ENCODE data around the gene SPATA25.

SPATA25 gene

DNA sequence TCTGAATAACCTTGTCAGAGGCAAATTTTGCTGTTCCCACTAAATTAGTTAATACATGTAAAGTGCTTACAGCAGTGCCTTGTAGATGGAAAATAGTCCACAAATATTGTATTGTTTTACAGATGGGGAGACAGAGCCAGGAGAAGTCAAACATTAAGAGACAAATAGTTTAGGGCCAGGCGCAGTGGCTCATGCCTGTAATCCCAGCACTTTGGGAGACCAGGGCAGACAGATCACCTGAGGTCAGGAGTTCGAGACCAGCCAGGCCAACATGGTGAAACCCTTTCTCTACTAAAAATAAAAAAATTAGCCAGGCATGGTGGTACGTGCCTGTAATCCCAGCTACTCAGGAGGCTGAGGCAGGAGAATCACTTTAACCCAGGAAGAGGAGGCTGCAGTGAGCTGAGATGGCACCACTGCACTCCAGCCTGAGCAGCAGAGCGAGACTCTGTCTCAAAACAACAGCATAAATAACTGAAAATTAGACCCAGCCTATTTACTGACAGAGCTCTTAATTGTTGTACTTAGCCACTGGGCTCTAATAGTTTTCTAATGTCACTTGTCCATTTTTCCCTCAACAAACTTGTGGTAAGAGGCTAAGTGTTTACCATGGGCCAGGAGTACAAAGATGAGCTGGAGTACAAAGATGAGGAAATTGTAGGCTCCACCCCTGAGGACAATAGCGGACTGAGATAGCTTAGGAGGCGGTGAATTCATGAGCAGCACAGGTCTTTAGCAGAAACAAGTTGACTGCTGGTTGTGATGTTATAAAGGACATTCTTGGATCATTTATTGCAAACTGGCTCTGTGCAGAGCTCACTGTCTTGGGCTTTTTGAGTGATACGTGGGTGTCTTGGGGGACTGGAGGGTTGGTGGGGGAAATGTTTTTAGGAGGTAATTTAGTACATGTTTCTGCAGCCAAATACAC lies 23.6 kb downstream of the SPATA25 start:
- peak; percentile 3 for DNase-seq

DNA sequence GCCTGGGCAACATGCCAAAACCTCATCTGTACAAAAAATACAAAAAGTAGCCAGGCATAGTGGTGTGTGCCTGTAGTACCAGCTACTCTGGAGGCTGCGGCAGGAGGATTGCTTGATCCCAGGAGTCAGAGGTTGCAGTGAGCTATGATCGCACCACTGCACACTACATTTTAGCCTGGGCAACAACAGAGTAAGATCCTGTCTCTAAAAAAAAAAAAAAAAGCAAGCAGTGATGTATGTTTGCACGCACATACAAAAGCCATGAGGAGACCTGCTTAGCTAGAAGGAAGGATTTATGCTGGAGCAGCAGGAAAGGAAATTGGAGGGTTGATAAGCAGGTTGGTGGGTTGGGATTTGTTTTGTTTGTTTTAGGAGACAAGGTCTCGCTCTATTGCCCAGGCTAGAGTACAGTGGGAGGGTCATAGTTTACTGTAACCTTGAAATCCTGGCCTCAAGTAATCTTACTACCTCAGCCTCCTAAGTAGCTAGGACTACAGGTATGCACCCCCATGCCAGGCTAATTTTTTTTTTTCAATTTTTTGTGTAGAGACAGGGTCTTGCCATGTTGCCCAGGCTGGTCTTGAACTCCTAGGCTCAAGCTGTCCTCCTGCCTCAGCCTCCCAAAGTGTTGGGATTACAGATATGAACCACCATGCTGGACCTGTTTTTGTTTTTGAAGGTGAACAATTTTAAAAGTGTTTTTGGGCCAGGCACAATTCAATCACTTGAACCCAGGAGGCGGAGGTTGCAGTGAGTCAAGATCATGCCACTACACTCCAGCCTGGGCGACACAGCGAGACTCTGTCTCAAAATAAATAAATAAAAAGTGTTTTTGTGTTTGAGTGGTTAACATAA lies 26.0 kb downstream of the SPATA25 start:
- no peak for DNase-seq

- peak; percentile 1 for DNase-seq
These were observed 26.7 kb downstream of the SPATA25 start for GRCh38 chr20:45860560-45861220.

DNA sequence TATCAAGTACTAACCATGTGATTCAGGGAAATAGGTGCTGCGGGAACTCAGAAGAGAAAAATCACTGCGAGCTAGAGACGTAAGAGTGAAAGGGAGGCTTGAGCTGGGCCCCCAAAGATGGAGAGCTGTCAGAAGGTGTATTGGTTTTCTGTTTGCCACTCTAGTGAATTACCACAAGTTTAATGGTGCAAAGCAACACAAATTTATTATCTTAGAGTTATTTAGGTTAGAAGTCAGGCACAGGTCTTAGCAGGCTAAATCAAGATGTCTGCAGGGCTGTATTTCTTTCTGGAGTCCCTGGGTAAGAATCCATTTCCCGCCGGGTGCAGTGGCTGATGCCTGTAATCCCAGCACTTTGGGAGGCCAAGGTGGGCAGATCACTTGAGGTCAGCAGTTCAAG lies 27.5 kb downstream of the SPATA25 start:
- DNase-seq: no peak

- DNase-seq: no peak
These were observed 29.6 kb downstream of the SPATA25 start for GRCh38 chr20:45857882-45858216.

- DNase-seq: peak; percentile 95
These were observed 30.1 kb downstream of the SPATA25 start, which contains the start of the genes ACOT8 and ZSWIM3 for GRCh38 chr20:45857114-45857881. Gene ACOT8, minus strand, starts transcription at chr20:45857392. Its CDS starts 77 bp downstream, at chr20:45857315. Gene ZSWIM3, plus strand, starts transcription at chr20:45857614. Its CDS starts 212 bp downstream, at chr20:45857826.

- no peak for DNase-seq
These were observed 33.9 kb downstream of the SPATA25 start for GRCh38 chr20:45853484-45853883.

DNA sequence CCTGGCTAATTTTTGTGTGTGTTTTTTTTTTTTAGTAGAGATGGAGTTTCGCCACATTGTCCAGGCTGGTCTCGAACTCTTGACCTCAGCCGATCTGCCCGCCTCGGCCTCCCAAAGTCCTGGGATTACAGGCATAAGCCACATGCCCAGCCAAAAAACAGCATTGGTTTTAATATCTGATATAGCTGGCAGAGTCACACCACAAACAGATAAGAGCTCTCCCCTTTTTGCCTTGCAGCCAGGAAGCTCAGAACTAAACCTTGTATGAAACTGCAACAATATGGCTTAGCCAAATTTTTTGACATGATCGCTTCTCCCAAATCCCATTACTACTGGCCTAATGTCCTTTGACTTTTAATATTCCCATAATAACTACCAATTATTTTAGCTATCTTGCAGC lies 35.1 kb downstream of the SPATA25 start:
- DNase-seq: no peak

GRCh38 chr20:45851501-45851900 lies 35.9 kb downstream of the SPATA25 start:
- no peak for DNase-seq

DNA sequence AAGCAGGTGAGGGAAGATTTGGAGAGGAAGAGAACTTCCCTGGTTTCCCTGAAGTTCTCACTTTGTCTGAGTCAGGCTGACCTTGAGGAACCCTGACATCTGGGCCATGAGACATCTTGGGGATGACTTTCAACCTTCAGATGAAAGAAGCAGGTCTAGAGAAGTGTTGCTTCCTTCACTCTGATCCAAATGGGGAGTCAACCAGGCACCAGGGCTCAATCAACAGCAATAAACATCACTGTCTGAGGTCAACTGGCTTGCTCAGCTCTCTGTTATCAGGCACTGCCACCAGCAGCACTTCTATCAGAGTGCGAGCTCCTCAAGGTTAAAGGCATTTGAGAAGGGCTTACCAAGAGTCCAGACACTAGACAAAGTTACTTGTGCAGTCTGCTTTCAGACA lies 36.5 kb downstream of the SPATA25 start:
- DNase-seq: no peak

DNA sequence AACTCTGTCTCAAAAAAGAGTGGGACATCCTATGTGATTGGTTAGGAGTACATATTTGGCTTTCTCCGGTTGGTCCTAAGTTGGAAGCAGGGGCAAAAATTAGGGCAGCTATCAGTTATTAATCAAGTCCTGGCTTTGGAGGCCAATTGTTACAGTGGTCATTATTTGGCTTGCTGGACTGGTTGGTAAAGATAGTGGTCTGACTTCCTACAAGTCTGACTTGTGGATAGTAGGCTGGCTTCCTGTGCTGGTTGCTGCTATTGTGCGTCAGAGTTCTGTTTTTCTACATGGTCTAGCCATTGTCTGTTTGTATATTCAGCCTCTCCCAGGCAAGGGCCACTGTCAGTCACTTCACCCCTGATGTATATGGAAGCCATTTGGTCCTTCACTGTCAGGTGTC lies 37.2 kb downstream of the SPATA25 start:
- DNase-seq: no peak

DNA sequence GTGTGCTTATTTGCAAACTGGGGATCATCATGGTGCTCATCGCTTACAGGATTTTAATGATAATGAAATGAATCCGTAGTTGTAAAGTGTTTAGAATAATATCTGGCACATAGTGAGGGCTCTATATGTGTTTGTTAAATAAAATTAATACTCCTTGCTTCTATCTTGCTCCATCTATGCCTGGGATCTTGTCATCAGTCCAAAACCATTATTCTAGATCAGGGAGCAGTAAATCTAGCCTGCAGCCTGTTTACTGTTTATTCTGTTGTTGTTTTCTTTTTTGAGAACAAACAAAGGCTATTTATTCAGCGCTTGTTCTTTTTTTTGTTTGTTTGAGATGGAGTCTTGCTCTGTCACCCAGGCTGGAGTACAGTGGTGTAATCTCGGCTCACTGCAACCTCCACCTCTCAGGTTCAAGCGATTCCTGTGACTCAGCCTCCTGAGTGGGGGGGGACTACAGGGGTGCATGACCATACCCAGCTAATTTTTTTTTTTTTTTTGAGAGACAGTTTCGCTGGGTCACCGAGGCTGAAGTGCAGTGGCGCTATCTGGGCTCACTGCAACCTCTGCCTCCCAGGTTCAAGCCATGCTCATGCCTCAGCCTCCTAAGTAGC lies 38.3 kb downstream of the SPATA25 start:
- no peak for DNase-seq

DNA sequence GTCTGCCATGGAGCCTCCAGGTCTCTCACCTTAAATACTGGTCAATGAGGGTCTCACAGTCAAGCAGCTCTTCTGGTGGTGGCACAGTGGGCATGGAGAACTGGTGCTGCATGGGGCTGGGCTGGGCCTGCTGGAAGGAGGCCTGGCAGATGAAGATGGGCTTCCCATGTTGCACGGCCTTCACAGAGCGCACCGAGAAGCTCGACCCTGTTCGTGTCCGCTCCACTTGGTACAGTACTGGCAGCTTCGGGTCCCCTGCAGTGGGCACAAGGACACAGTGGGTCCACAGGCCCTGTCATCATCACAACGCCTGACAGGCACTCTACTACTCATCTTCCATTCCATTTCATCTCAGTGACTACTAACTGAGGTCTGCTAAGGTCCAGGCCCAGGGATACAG lies 39.0 kb downstream of the SPATA25 start:
- DNase-seq: no peak

- no peak for DNase-seq
These were observed 42.0 kb downstream of the SPATA25 start for GRCh38 chr20:45845452-45845851.

DNA sequence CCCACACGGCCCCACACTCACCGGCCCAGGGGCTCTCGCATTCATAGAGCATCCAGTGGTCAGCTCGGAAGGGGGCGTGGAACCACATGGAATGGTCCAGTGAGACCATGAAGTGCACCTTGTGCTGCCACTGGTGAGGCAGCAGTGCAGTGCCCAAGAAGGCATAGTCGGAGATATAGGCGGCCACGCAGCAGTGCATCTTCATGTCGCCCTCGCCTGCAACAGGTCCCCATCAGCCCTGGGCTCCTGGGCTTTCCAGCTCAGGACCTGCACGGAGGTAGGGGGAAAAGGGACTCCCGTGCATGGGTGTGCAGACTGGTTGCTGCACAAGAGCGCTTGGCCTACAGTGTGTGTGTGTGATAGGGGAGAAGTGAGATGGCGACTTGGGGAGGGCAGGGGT lies 43.9 kb downstream of the SPATA25 start:
- DNase-seq: no peak

DNA sequence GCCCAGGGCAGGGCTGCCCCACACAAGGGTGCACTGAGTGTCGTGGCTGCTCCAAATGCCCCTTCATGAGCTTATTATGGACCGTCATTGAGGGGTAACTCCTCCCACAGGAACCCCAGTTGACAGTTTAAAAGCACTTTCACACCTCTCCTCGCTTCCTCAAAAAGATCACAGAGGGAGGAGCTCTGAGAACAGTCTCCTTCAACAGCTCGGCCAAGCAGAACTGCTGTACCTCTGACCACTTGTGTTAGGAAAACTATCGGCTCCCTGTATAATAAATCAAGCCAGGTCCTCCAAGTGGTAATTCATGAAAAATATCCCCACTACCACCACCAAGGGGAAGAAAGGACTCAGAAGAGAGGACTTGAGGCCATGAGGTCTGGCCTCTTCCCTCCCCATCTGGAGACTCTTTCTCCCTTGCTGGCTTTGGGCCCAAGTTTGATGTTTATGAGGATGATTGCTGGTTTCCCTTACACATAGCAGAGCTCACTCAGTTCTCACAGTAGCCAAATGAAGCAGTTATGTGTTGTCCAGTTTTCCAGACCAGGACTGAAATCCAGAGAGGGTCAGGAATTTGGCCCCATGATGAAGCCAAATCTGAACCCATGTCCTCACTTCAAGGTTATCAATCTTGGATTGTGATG lies 45.1 kb downstream of the SPATA25 start:
- DNase-seq: no peak

DNA sequence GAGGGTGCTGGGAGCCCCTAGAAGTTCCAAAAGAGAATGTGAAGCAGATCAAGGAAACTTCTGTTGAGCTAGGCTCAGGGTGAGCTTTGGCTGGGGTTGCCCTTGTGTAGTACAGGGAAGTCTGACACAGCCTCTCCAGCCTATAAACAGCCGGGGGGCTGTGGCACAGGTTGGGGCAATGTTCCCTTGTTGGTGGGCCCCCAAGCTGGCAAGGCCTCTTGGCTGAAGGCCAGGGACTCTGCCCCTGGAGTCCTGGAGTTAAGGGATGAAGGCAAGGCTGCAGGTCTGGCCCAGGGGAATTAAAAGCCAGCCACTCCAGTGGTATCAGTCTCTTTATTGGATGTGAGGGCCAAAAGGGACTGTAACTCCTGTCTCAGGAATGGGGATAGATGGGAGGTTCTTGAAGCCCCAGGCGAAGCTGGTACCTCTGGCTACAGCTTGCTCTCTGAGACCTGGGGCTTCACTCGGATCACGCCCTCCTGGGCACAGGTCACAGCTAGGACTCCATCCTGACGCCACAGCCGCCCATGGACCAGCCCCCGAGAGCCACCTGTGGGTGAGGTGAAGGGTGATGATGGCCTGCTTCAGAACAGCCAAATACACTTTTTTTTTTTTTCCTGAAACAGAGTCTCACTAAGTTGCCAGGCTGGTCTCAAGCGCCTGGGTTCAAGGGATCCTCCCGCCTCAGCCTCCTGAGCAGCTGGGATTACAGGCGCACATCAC lies 45.9 kb downstream of the SPATA25 start:
- no peak for DNase-seq

GRCh38 chr20:45840700-45841198 lies 46.7 kb downstream of the SPATA25 start:
- DNase-seq: no peak

GRCh38 chr20:45836841-45837240 lies 50.6 kb downstream of the SPATA25 start:
- DNase-seq: no peak
